Measurements from ENCODE around the gene TLCD3A.
"Not testable (repeated sequence)": the region's sequence is repeated elsewhere in the genome, so short reads cannot be mapped to it uniquely, and the experiment has no call there.

Gene TLCD3A

GRCh38 chr17:742147-742793 is 9.9 kb downstream of the TLCD3A start:
- TF ChIP-seq TAF1 (IDR thresholded peaks at IDR 0.05; ENCODE audit: borderline replicate concordance, low read depth, low read length) = no peak
- peak; percentile 62; the same call in 1 of the 2 replicates for TF ChIP-seq POLR2A (IDR thresholded peaks at IDR 0.05; ENCODE audit: low read depth, low read length)
- peak; percentile 26; the same call in 1 of the 2 replicates for TF ChIP-seq POLR2AphosphoS5 (IDR thresholded peaks at IDR 0.05; ENCODE audit: low read depth, low read length)
- no peak for FAIRE-seq
- no peak for DNase-seq (ENCODE audit: insufficient read length)

GRCh38 chr17:743139-743538 is 10.7 kb downstream of the TLCD3A start:
- DNase-seq (ENCODE audit: insufficient read length) (no peak), FAIRE-seq (no peak)
- TF ChIP-seq POLR2AphosphoS5 (IDR thresholded peaks at IDR 0.05; ENCODE audit: low read depth, low read length) = peak; percentile 32; the same call in 1 of the 2 replicates
- no peak for TF ChIP-seq POLR2A (IDR thresholded peaks at IDR 0.05; ENCODE audit: low read depth, low read length)
- no peak for TF ChIP-seq TAF1 (IDR thresholded peaks at IDR 0.05; ENCODE audit: borderline replicate concordance, low read depth, low read length)

GRCh38 chr17:744937-745336 is 12.5 kb downstream of the TLCD3A start:
- DNase-seq (ENCODE audit: insufficient read length) (no peak), FAIRE-seq (no peak)
- TF ChIP-seq POLR2AphosphoS5 (IDR thresholded peaks at IDR 0.05; ENCODE audit: low read depth, low read length) (no peak), POLR2A (IDR thresholded peaks at IDR 0.05; ENCODE audit: low read depth, low read length) (no peak), TAF1 (IDR thresholded peaks at IDR 0.05; ENCODE audit: borderline replicate concordance, low read depth, low read length) (no peak)

- FAIRE-seq = no peak
These were observed 13.0 kb downstream of the TLCD3A start for GRCh38 chr17:745406-745805.

GRCh38 chr17:746181-746580 is 13.8 kb downstream of the TLCD3A start:
- DNase-seq (ENCODE audit: insufficient read length) = no peak
- TF ChIP-seq TAF1 (IDR thresholded peaks at IDR 0.05; ENCODE audit: borderline replicate concordance, low read depth, low read length) (no peak), POLR2A (IDR thresholded peaks at IDR 0.05; ENCODE audit: low read depth, low read length) (no peak), POLR2AphosphoS5 (IDR thresholded peaks at IDR 0.05; ENCODE audit: low read depth, low read length) (no peak; the same call in 1 of the 2 replicates)
- no peak for FAIRE-seq

More at GRCh38 chr17:745406-745805, 13.0 kb downstream of the TLCD3A start:
- TF ChIP-seq POLR2AphosphoS5 (IDR thresholded peaks at IDR 0.05; ENCODE audit: low read depth, low read length) (no peak), POLR2A (IDR thresholded peaks at IDR 0.05; ENCODE audit: low read depth, low read length) (no peak), TAF1 (IDR thresholded peaks at IDR 0.05; ENCODE audit: borderline replicate concordance, low read depth, low read length) (no peak)
- no peak for DNase-seq (ENCODE audit: insufficient read length)

- TF ChIP-seq POLR2AphosphoS5 (IDR thresholded peaks at IDR 0.05; ENCODE audit: low read depth, low read length) (no peak), TAF1 (IDR thresholded peaks at IDR 0.05; ENCODE audit: borderline replicate concordance, low read depth, low read length) (no peak), POLR2A (IDR thresholded peaks at IDR 0.05; ENCODE audit: low read depth, low read length) (no peak)
- FAIRE-seq = no peak
These were observed 14.6 kb downstream of the TLCD3A start for GRCh38 chr17:746783-747629.

GRCh38 chr17:748604-749003 is 16.2 kb downstream of the TLCD3A start:
- not testable (repeated sequence) for DNase-seq (ENCODE audit: insufficient read length)
- FAIRE-seq = peak; percentile 24

More at GRCh38 chr17:746783-747629, 14.6 kb downstream of the TLCD3A start:
- no peak for DNase-seq (ENCODE audit: insufficient read length)

GRCh38 chr17:749359-749758 is 17.0 kb downstream of the TLCD3A start:
- not testable (repeated sequence) for DNase-seq (ENCODE audit: insufficient read length); FAIRE-seq

GRCh38 chr17:750431-751037 is 18.1 kb downstream of the TLCD3A start:
- DNase-seq (ENCODE audit: insufficient read length) = no peak
- TF ChIP-seq POLR2AphosphoS5 (IDR thresholded peaks at IDR 0.05; ENCODE audit: low read depth, low read length) (no peak), TAF1 (IDR thresholded peaks at IDR 0.05; ENCODE audit: borderline replicate concordance, low read depth, low read length) (no peak), POLR2A (IDR thresholded peaks at IDR 0.05; ENCODE audit: low read depth, low read length) (no peak)
- no peak for FAIRE-seq

- TF ChIP-seq POLR2AphosphoS5 (IDR thresholded peaks at IDR 0.05; ENCODE audit: low read depth, low read length) (peak; percentile 33; the same call in 1 of the 2 replicates), TAF1 (IDR thresholded peaks at IDR 0.05; ENCODE audit: borderline replicate concordance, low read depth, low read length) (no peak), POLR2A (IDR thresholded peaks at IDR 0.05; ENCODE audit: low read depth, low read length) (no peak)
- FAIRE-seq = no peak
- peak; percentile 48 for DNase-seq (ENCODE audit: insufficient read length)
These were observed 19.0 kb downstream of the TLCD3A start for GRCh38 chr17:751269-752001.

- peak; percentile 92 for FAIRE-seq
- peak; percentile 98 for DNase-seq (ENCODE audit: insufficient read length)
- peak; percentile 87 for TF ChIP-seq POLR2A (IDR thresholded peaks at IDR 0.05; ENCODE audit: low read depth, low read length)
- TF ChIP-seq POLR2AphosphoS5 (IDR thresholded peaks at IDR 0.05; ENCODE audit: low read depth, low read length) = peak; percentile 72
- 0 out of 2 replicates have a peak, but pooled peaks have one; percentile 45 for TF ChIP-seq TAF1 (IDR thresholded peaks at IDR 0.05; ENCODE audit: borderline replicate concordance, low read depth, low read length)
These were observed 19.7 kb downstream of the TLCD3A start, which contains the start of gene GEMIN4 for GRCh38 chr17:752002-752619. Gene GEMIN4, minus strand, starts transcription at chr17:752264. Its CDS starts 122 bp downstream, at chr17:752142.
